Thoracic aorta (tissue), 2 donors: Measurements from ENCODE around the gene NATD1. TPM values are rescaled to one million over a fixed set of nuclear protein-coding genes. Genes with fewer than 3 reads are reported as not detected.
A peak's percentile ranks its signal among the peaks of the same experiment; 100 is the strongest.

Experiments used
- ATAC-seq: fragments of 150-250 bp; one replicate; pipeline ENCODE4 v1.8.0; 2017; ENCODE audit warnings: low read depth; ENCODE audit not compliant: insufficient number of reproducible peaks, low FRiP score
- DNase-seq: peaks from one replicate; pipeline ENCODE4 v3.0.0-alpha.2; 2020; ENCODE audit warnings: low spot score
- H3K27ac ChIP-seq, 2 donors: fragments of 200-600 bp; sonication (generic); 1 replicate in 1 of 2; 2 replicates in 1 of 2; pipeline ENCODE4 v1.5.1; 2016; ENCODE audit warnings: mild to moderate bottlenecking in 2 of 2, moderate library complexity in 2 of 2
- H3K27me3 ChIP-seq: fragments of 200-600 bp; sonication (generic); replicated peaks from 2 replicates; pipeline ENCODE4 v1.6.0; 2016; ENCODE audit warnings: mild to moderate bottlenecking; ENCODE audit not compliant: insufficient read depth
- H3K36me3 ChIP-seq: fragments of 200-600 bp; sonication (generic); one replicate; pipeline ENCODE4 v1.5.1; 2016
- H3K4me1 ChIP-seq, 2 donors: fragments of 200-600 bp; sonication (generic); 1 replicate in 1 of 2; 2 replicates in 1 of 2; pipeline versions ENCODE4 v1.5.1 to v1.6.0; 2016; ENCODE audit warnings: low read depth in 2 of 2, mild to moderate bottlenecking in 1 of 2; ENCODE audit not compliant: control insufficient read depth in 1 of 2
- H3K4me3 ChIP-seq: fragments of 200-600 bp; sonication (generic); 2 replicates; pipeline ENCODE4 v1.5.1; 2016; ENCODE audit warnings: mild to moderate bottlenecking
- H3K9me3 ChIP-seq: fragments of 200-600 bp; sonication (generic); 2 replicates; pipeline ENCODE4 v1.5.1; 2016
- CTCF ChIP-seq: fragments of 200-600 bp; sonication (generic); IDR thresholded peaks from one replicate; pipeline ENCODE4 v1.5.1; 2019; ENCODE audit warnings: antibody characterized with exemption
- total RNA-seq, 2 donors: library from RNA; depleted of rRNA; stranded (reverse); fragments of >200 nt; gene quantifications; one replicate each; pipeline versions ENCODE4 v1.1.0 to v1.2.3, GENCODE V29; 2016

Gene NATD1
- 1 to 10 TPM; 8.4 to 9.7 TPM for total RNA-seq

GRCh38 chr17:21252796-21253645, at the start of gene NATD1:
TSS of gene NATD1 (minus strand) at chr17:21253410. CDS start at chr17:21253264, 146 bp downstream.
- Histone ChIP-seq H3K36me3 (no peaks in the 10 kb centered on the region), H3K27me3 (no peaks in the 10 kb centered on the region), H3K9me3 (no peaks in the 10 kb centered on the region), H3K4me1 (peaks cover 16 to 33% of the 10 kb centered on the region in 2 donors), H3K27ac (peak within 1 kb of the TSS; percentile 61 to 64), H3K4me3 (peak within 1 kb of the TSS; percentile 76)
- DNase-seq (peak; percentile 64), ATAC-seq (peak; percentile 71)
- no peak for TF ChIP-seq CTCF

- Histone ChIP-seq H3K27me3 (no peaks in the 10 kb centered on the region), H3K9me3 (no peaks in the 10 kb centered on the region), H3K4me1 (peaks cover 0 to 4% of the 10 kb centered on the region in 2 donors), H3K27ac (no peak overlapping the region), H3K4me3 (no peak overlapping the region), H3K36me3 (peaks cover 66% of the 10 kb centered on the region)
- no peak for ATAC-seq
- no peak for TF ChIP-seq CTCF
- no peak for DNase-seq
These were observed 48.7 kb upstream of the NATD1 start for GRCh38 chr17:21301593-21302550.

GRCh38 chr17:21300601-21301571, 47.7 kb upstream of the NATD1 start:
- Histone ChIP-seq H3K9me3 (no peaks in the 10 kb centered on the region), H3K4me1 (peaks cover 0 to 14% of the 10 kb centered on the region in 2 donors), H3K36me3 (peaks cover 66% of the 10 kb centered on the region), H3K4me3 (no peak overlapping the region), H3K27me3 (no peaks in the 10 kb centered on the region), H3K27ac (no peak overlapping the region)
- DNase-seq (no peak), ATAC-seq (no peak)
- TF ChIP-seq CTCF: no peak

- ATAC-seq (no peak), DNase-seq (no peak)
- Histone ChIP-seq H3K27ac (no peak overlapping the region), H3K4me3 (no peak overlapping the region), H3K36me3 (peaks cover 66% of the 10 kb centered on the region), H3K9me3 (no peaks in the 10 kb centered on the region), H3K27me3 (no peaks in the 10 kb centered on the region), H3K4me1 (peaks cover 0 to 14% of the 10 kb centered on the region in 2 donors)
- TF ChIP-seq CTCF: no peak
These were observed 46.9 kb upstream of the NATD1 start for GRCh38 chr17:21299981-21300600.
